ENCODE measurements around the gene CYP39A1.

Gene CYP39A1

GRCh38 chr6:46511320-46511719 lies 141.3 kb downstream of the CYP39A1 start:
- H3K9me3 ChIP-seq (ENCODE audit: control insufficient read depth, insufficient read depth, low read length) = no peaks in the 10 kb centered on the region
- no peaks in the 10 kb centered on the region for H3K4me1 ChIP-seq (ENCODE audit: control insufficient read depth, insufficient read depth, low read length)
- no peak overlapping the region for H3K27ac ChIP-seq (ENCODE audit: low read depth, low read length)
- H3K27me3 ChIP-seq (ENCODE audit: control insufficient read depth, insufficient read depth, low read length) = no peaks in the 10 kb centered on the region
- no peak overlapping the region for H3K9ac ChIP-seq (ENCODE audit: low read depth, low read length)
- H3K4me3 ChIP-seq (ENCODE audit: low read depth, low read length) = no peak overlapping the region
- no peaks in the 10 kb centered on the region for H3K36me3 ChIP-seq (ENCODE audit: control insufficient read depth, insufficient read depth, low read length)

GRCh38 chr6:46510651-46511050 lies 142.0 kb downstream of the CYP39A1 start:
- Histone ChIP-seq H3K27ac (ENCODE audit: low read depth, low read length) (no peak overlapping the region), H3K9me3 (ENCODE audit: control insufficient read depth, insufficient read depth, low read length) (no peaks in the 10 kb centered on the region), H3K4me3 (ENCODE audit: low read depth, low read length) (no peak overlapping the region), H3K4me1 (ENCODE audit: control insufficient read depth, insufficient read depth, low read length) (no peaks in the 10 kb centered on the region), H3K27me3 (ENCODE audit: control insufficient read depth, insufficient read depth, low read length) (no peaks in the 10 kb centered on the region), H3K9ac (ENCODE audit: low read depth, low read length) (no peak overlapping the region), H3K36me3 (ENCODE audit: control insufficient read depth, insufficient read depth, low read length) (no peaks in the 10 kb centered on the region)

DNA sequence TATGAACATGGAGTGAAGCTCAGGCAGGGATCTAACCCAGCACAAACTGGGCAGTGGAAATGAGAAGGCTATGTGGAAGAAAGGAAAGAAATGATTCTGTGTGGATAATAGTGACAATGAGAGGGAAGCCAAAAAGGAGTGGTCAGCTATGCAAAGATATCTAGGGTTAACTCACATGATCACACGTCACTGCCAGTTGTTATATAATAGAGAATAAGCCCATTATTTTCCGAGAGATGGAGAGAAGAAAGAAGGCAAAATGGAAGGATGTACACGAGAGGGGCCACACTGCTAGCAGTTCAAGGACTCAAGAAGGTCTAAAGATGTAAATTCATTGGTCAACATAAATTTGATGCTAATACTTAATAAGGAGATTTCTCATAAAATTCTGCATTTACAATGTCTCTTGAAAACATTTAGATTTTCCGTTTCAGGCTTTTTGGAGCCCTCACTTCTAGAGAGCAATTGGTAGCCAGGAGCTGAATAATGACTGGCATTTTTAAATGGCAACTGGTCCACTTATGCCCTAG lies 142.6 kb downstream of the CYP39A1 start:
- Histone ChIP-seq H3K9me3 (ENCODE audit: control insufficient read depth, insufficient read depth, low read length) (no peaks in the 10 kb centered on the region), H3K4me1 (ENCODE audit: control insufficient read depth, insufficient read depth, low read length) (no peaks in the 10 kb centered on the region), H3K27me3 (ENCODE audit: control insufficient read depth, insufficient read depth, low read length) (no peaks in the 10 kb centered on the region), H3K27ac (ENCODE audit: low read depth, low read length) (no peak overlapping the region), H3K9ac (ENCODE audit: low read depth, low read length) (no peak overlapping the region), H3K36me3 (ENCODE audit: control insufficient read depth, insufficient read depth, low read length) (no peaks in the 10 kb centered on the region), H3K4me3 (ENCODE audit: low read depth, low read length) (no peak overlapping the region)

DNA sequence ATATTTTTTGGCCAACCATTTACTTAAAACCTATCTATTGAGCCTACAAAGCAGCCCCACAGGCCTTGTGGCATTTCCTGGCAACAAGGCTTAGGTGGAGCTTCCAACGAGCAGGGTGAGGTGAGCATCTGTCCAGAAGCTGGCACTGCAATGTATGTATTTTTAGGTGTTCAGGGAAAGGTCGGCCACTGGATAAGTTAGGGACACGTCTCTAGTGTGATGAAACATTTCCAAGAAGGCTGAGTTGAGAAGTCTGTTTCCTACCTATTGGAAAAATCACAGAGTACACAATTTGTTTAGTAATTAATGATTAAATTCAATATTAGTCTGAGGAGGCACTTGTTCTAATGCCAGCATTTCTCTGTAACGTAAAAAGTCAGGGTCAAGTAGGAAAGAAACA lies 143.6 kb downstream of the CYP39A1 start:
- Histone ChIP-seq H3K4me1 (ENCODE audit: control insufficient read depth, insufficient read depth, low read length) (no peaks in the 10 kb centered on the region), H3K9me3 (ENCODE audit: control insufficient read depth, insufficient read depth, low read length) (no peaks in the 10 kb centered on the region), H3K27me3 (ENCODE audit: control insufficient read depth, insufficient read depth, low read length) (no peaks in the 10 kb centered on the region), H3K4me3 (ENCODE audit: low read depth, low read length) (no peak overlapping the region), H3K27ac (ENCODE audit: low read depth, low read length) (no peak overlapping the region), H3K36me3 (ENCODE audit: control insufficient read depth, insufficient read depth, low read length) (no peaks in the 10 kb centered on the region), H3K9ac (ENCODE audit: low read depth, low read length) (no peak overlapping the region)

GRCh38 chr6:46507426-46507825 lies 145.2 kb downstream of the CYP39A1 start:
- Histone ChIP-seq H3K9ac (ENCODE audit: low read depth, low read length) (no peak overlapping the region), H3K27ac (ENCODE audit: low read depth, low read length) (no peak overlapping the region), H3K9me3 (ENCODE audit: control insufficient read depth, insufficient read depth, low read length) (no peaks in the 10 kb centered on the region), H3K4me1 (ENCODE audit: control insufficient read depth, insufficient read depth, low read length) (no peaks in the 10 kb centered on the region), H3K36me3 (ENCODE audit: control insufficient read depth, insufficient read depth, low read length) (no peaks in the 10 kb centered on the region), H3K27me3 (ENCODE audit: control insufficient read depth, insufficient read depth, low read length) (no peaks in the 10 kb centered on the region), H3K4me3 (ENCODE audit: low read depth, low read length) (no peak overlapping the region)

- Histone ChIP-seq H3K4me1 (ENCODE audit: control insufficient read depth, insufficient read depth, low read length) (no peaks in the 10 kb centered on the region), H3K27ac (ENCODE audit: low read depth, low read length) (no peak overlapping the region), H3K4me3 (ENCODE audit: low read depth, low read length) (no peak overlapping the region), H3K9ac (ENCODE audit: low read depth, low read length) (no peak overlapping the region), H3K36me3 (ENCODE audit: control insufficient read depth, insufficient read depth, low read length) (no peaks in the 10 kb centered on the region), H3K9me3 (ENCODE audit: control insufficient read depth, insufficient read depth, low read length) (no peaks in the 10 kb centered on the region), H3K27me3 (ENCODE audit: control insufficient read depth, insufficient read depth, low read length) (no peaks in the 10 kb centered on the region)
Observed at GRCh38 chr6:46505693-46506512, 146.7 kb downstream of the CYP39A1 start.

DNA sequence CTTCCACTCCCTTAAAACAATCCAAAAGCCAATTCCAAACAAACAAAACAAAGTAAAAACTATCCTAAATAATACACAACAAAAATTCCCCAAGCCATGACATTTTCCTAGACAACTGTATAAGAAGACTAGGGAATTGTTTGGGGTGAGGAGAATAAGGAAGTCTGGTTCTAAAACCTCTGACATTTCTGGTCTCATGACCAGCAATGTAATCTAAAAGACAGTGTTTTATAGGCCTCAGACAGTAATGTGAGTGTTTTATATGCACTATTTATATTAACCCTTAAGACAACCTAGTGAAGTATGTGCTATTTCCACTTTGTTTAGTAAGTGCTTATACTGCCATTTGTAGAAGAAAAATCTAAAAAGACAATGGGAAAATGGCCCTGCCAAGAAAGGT lies 148.4 kb downstream of the CYP39A1 start:
- no peak overlapping the region for H3K9ac ChIP-seq (ENCODE audit: low read depth, low read length)
- H3K4me3 ChIP-seq (ENCODE audit: low read depth, low read length) = no peak overlapping the region

DNA sequence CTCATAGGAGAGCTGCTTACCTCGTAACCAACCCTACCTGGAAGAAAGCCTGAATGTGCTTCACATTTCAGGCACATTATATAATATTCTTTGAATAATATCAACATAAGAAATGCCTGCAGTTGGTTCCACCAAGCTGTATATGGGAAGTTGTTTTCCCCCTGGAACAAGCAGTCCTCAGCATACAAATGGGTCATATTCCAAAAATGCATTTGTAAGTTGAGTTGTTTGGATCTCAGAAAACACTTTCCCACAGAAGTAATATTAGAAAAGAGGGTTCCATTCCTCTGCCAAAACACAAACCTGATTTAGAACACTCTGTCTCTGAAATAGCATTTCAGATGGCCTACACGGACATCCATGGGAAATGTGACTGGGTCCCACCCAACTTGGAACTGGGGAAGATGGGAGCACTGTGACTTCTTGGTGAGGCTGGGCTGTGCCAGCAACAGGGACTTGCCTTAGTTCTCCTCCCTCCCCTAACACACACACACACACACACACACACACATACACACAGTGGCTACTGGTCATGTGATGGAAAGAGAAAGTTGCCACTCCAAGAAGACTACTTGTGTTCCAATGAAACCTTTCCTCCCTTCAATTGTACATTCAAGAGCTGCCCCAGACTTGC lies 150.0 kb downstream of the CYP39A1 start:
- H3K27ac ChIP-seq (ENCODE audit: low read depth, low read length) = no peak overlapping the region
- H3K27me3 ChIP-seq (ENCODE audit: control insufficient read depth, insufficient read depth, low read length) = no peaks in the 10 kb centered on the region
- no peak overlapping the region for H3K4me3 ChIP-seq (ENCODE audit: low read depth, low read length)
- H3K4me1 ChIP-seq (ENCODE audit: control insufficient read depth, insufficient read depth, low read length) = no peaks in the 10 kb centered on the region
- H3K36me3 ChIP-seq (ENCODE audit: control insufficient read depth, insufficient read depth, low read length) = no peaks in the 10 kb centered on the region
- H3K9me3 ChIP-seq (ENCODE audit: control insufficient read depth, insufficient read depth, low read length) = no peaks in the 10 kb centered on the region
- H3K9ac ChIP-seq (ENCODE audit: low read depth, low read length) = no peak overlapping the region

More for the DNA sequence above, 148.4 kb downstream of the CYP39A1 start:
- H3K27ac ChIP-seq (ENCODE audit: low read depth, low read length) = no peak overlapping the region
- no peaks in the 10 kb centered on the region for H3K36me3 ChIP-seq (ENCODE audit: control insufficient read depth, insufficient read depth, low read length)
- H3K4me1 ChIP-seq (ENCODE audit: control insufficient read depth, insufficient read depth, low read length) = no peaks in the 10 kb centered on the region
- no peaks in the 10 kb centered on the region for H3K27me3 ChIP-seq (ENCODE audit: control insufficient read depth, insufficient read depth, low read length)
- no peaks in the 10 kb centered on the region for H3K9me3 ChIP-seq (ENCODE audit: control insufficient read depth, insufficient read depth, low read length)

DNA sequence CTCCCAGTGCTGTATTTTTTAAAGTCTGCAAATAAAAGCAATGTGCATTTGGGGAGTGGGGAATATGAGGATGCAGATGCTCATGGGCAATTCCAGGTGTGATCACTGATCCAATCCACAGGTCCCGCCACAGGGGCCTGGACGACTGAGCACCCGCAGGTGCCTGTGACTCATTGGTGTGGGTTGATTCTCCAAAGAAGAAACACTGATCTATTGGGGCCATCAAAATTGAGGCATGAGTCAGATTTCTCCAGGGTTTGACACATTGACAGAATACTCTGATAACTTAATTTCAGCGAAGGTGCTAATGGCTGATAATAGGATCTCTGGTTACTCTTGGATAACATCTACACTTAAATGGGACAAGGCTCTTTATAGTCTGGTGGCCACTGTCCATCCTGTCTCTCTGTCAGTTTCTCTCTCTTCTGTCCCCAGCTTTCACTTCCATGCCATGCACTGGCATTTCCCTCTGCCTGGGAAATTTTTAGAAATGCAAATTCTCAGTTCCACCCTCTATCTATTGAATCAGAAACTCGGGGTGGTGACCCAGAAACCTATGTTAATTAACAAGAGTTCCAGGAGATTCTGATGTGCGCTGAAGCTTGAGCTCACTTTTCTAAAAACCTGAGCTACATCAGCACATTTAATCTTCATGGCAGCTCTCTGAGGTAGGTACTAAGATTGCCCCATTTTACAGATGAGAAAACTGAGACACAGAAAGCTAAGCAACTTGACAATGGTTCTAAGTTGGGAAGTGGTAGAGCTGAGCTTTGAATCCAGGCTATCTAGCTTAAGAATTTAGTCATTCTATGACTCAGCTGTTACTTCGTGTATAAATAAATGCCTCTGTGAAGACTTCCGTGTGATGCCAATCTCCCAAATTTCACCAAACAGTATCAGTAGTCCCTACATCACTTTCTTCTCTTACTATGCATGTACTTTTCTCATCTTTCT lies 151.2 kb downstream of the CYP39A1 start:
- no peaks in the 10 kb centered on the region for H3K4me1 ChIP-seq (ENCODE audit: control insufficient read depth, insufficient read depth, low read length)
- H3K36me3 ChIP-seq (ENCODE audit: control insufficient read depth, insufficient read depth, low read length) = no peaks in the 10 kb centered on the region
- H3K27ac ChIP-seq (ENCODE audit: low read depth, low read length) = no peak overlapping the region
- no peaks in the 10 kb centered on the region for H3K9me3 ChIP-seq (ENCODE audit: control insufficient read depth, insufficient read depth, low read length)
- no peak overlapping the region for H3K4me3 ChIP-seq (ENCODE audit: low read depth, low read length)
- H3K27me3 ChIP-seq (ENCODE audit: control insufficient read depth, insufficient read depth, low read length) = no peaks in the 10 kb centered on the region
- no peak overlapping the region for H3K9ac ChIP-seq (ENCODE audit: low read depth, low read length)

DNA sequence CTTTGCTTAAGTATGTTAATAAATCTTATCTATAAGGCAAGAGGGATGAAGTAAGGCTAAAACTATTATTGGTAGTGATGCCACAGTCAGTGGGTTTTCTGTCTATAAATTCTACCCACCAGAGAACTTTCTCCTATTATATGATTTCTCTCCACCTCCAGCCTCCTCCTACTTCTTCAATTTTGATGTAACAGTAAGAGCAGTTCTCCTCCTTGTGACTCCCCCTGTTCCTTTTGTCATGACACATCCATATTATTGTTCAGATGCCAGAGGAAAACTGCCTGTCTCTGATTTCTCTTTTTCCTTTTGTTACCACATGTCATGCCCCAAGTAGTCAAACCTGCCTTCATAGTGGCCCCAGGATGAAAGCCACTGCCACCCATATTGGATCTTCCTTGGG lies 152.2 kb downstream of the CYP39A1 start:
- Histone ChIP-seq H3K27ac (ENCODE audit: low read depth, low read length) (no peak overlapping the region), H3K9me3 (ENCODE audit: control insufficient read depth, insufficient read depth, low read length) (no peaks in the 10 kb centered on the region), H3K9ac (ENCODE audit: low read depth, low read length) (no peak overlapping the region), H3K36me3 (ENCODE audit: control insufficient read depth, insufficient read depth, low read length) (no peaks in the 10 kb centered on the region), H3K4me3 (ENCODE audit: low read depth, low read length) (no peak overlapping the region), H3K27me3 (ENCODE audit: control insufficient read depth, insufficient read depth, low read length) (no peaks in the 10 kb centered on the region), H3K4me1 (ENCODE audit: control insufficient read depth, insufficient read depth, low read length) (no peaks in the 10 kb centered on the region)
